HCT116 (cell line): ENCODE results near the gene CEP170B.

Experiments
- CEBPB ChIP-seq: IDR thresholded peaks from 2 replicates; pipeline ENCODE4 v1.6.1; 2012; ENCODE audit warnings: low read depth
- EZH2 ChIP-seq: fragments of 200-600 bp; sonication (generic); IDR thresholded peaks from 2 replicates; pipeline ENCODE4 v1.6.1; 2017; ENCODE audit warnings: antibody characterized with exemption, mixed run types
- EZH2phosphoT487 ChIP-seq: fragments of 200-600 bp; IDR thresholded peaks from 2 replicates; pipeline ENCODE4 v1.6.1; 2018; ENCODE audit warnings: antibody characterized with exemption, borderline replicate concordance
- POLR2A ChIP-seq: IDR thresholded peaks from 2 replicates; pipeline ENCODE4 v1.7.0; 2011; ENCODE audit warnings: borderline replicate concordance; ENCODE audit not compliant: insufficient read depth, insufficient read length; ENCODE audit errors: extremely low read depth
- POLR2AphosphoS5 ChIP-seq: IDR thresholded peaks from 2 replicates; pipeline ENCODE4 v1.6.1; 2011; ENCODE audit warnings: mild to moderate bottlenecking, low read depth, low read length, moderate library complexity
- RAD21 ChIP-seq: IDR thresholded peaks from 2 replicates; pipeline ENCODE4 v1.6.1; 2012; ENCODE audit warnings: low read depth, mild to moderate bottlenecking
- SIN3A ChIP-seq: IDR thresholded peaks from 2 replicates; pipeline ENCODE4 v1.6.1; 2012; ENCODE audit warnings: low read depth
- SP1 ChIP-seq: IDR thresholded peaks from 2 replicates; pipeline ENCODE4 v1.6.1; 2012; ENCODE audit warnings: low read depth
- TCF7L2 ChIP-seq: IDR thresholded peaks from 2 replicates; pipeline ENCODE4 v1.7.0; 2011; ENCODE audit warnings: borderline replicate concordance, inconsistent platforms; ENCODE audit not compliant: insufficient read depth, insufficient read length; ENCODE audit errors: extremely low read depth
- YY1 ChIP-seq: IDR thresholded peaks from 2 replicates; pipeline ENCODE4 v1.6.1; 2011; ENCODE audit warnings: low read length, low read depth, moderate library complexity, mild to moderate bottlenecking; ENCODE audit not compliant: insufficient replicate concordance; ENCODE audit errors: extremely low read depth
- TF ChIP-seq, protein P1 (sequence below): IDR thresholded peaks from 2 replicates; pipeline ENCODE4 v1.6.1; 2012
- TF ChIP-seq, protein P2 (sequence below), 3 experiments: fragments of 200-600 bp in 1 of 3; sonication (generic) in 1 of 3; IDR thresholded peaks in 2 of 3; conservative IDR thresholded peaks in 1 of 3; 2 replicates each; pipeline ENCODE4 v1.5.1; 2012 to 2017; ENCODE audit warnings: low read depth in 2 of 3, low read length in 2 of 3, antibody characterized with exemption in 1 of 3, borderline replicate concordance in 1 of 3, control low read depth in 1 of 3, mild to moderate bottlenecking in 1 of 3, mixed read lengths in 1 of 3, mixed run types in 1 of 3, moderate library complexity in 1 of 3; ENCODE audit not compliant: insufficient read depth in 1 of 3
- TF ChIP-seq, protein P3 (sequence below): IDR thresholded peaks from 2 replicates; pipeline ENCODE4 v1.6.1; 2012; ENCODE audit warnings: low read depth
- TF ChIP-seq, protein P4 (sequence below): IDR thresholded peaks from 2 replicates; pipeline ENCODE4 v1.6.1; 2012

DNA sequence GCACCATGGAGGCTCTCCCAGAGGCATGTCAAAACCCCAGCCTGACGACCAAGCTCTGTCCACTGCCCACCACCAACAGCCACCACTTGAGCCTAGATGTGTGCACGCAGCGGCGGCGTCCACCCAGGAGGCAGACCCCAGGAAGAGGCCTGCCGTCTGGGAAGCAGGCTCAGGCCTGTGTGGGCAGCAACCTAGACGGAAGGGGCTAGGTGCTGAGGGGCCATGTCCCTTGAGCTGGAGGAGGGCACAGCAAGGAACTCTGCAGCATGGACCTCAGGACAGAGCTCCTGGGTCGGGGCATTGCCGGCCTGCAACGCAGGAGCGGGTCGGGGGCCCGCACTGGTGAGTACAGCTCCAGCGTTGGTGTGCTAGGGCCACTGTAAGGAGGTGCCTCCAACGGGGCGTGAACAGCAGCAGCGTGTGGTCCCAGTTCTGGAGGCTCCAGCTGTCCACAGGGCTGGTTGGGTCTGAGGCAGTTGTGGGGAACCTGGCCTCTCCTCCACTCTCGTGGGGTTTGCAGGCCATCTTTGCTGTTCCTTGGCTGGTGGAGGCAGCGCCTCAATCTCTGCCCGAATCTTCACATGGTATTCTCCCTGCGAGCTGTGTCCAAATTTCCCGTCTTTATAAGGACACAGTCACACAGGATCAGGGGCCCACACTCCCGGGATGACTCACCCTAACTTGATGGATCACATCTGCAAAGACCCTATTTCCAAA is 43.7 kb upstream of the CEP170B start:
- TF ChIP-seq, protein P1, sequence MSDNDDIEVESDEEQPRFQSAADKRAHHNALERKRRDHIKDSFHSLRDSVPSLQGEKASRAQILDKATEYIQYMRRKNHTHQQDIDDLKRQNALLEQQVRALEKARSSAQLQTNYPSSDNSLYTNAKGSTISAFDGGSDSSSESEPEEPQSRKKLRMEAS, result no peak
- TF ChIP-seq, protein P2, sequence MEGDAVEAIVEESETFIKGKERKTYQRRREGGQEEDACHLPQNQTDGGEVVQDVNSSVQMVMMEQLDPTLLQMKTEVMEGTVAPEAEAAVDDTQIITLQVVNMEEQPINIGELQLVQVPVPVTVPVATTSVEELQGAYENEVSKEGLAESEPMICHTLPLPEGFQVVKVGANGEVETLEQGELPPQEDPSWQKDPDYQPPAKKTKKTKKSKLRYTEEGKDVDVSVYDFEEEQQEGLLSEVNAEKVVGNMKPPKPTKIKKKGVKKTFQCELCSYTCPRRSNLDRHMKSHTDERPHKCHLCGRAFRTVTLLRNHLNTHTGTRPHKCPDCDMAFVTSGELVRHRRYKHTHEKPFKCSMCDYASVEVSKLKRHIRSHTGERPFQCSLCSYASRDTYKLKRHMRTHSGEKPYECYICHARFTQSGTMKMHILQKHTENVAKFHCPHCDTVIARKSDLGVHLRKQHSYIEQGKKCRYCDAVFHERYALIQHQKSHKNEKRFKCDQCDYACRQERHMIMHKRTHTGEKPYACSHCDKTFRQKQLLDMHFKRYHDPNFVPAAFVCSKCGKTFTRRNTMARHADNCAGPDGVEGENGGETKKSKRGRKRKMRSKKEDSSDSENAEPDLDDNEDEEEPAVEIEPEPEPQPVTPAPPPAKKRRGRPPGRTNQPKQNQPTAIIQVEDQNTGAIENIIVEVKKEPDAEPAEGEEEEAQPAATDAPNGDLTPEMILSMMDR (IDR thresholded peaks at IDR 0.05 in 2 of 3, conservative IDR thresholded peaks at IDR 0.05 in 1 of 3; ENCODE audit: borderline replicate concordance in 1 of 3, insufficient read depth in 1 of 3, low read depth in 2 of 3, low read length in 2 of 3), result no peak
- no peak for TF ChIP-seq POLR2A
- TF ChIP-seq POLR2AphosphoS5, result no peak
- TF ChIP-seq EZH2phosphoT487, result no peak
- TF ChIP-seq SP1, result no peak
- no peak for TF ChIP-seq CEBPB
- TF ChIP-seq EZH2, result no peak
- TF ChIP-seq, protein P3, sequence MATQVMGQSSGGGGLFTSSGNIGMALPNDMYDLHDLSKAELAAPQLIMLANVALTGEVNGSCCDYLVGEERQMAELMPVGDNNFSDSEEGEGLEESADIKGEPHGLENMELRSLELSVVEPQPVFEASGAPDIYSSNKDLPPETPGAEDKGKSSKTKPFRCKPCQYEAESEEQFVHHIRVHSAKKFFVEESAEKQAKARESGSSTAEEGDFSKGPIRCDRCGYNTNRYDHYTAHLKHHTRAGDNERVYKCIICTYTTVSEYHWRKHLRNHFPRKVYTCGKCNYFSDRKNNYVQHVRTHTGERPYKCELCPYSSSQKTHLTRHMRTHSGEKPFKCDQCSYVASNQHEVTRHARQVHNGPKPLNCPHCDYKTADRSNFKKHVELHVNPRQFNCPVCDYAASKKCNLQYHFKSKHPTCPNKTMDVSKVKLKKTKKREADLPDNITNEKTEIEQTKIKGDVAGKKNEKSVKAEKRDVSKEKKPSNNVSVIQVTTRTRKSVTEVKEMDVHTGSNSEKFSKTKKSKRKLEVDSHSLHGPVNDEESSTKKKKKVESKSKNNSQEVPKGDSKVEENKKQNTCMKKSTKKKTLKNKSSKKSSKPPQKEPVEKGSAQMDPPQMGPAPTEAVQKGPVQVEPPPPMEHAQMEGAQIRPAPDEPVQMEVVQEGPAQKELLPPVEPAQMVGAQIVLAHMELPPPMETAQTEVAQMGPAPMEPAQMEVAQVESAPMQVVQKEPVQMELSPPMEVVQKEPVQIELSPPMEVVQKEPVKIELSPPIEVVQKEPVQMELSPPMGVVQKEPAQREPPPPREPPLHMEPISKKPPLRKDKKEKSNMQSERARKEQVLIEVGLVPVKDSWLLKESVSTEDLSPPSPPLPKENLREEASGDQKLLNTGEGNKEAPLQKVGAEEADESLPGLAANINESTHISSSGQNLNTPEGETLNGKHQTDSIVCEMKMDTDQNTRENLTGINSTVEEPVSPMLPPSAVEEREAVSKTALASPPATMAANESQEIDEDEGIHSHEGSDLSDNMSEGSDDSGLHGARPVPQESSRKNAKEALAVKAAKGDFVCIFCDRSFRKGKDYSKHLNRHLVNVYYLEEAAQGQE, result no peak
- TF ChIP-seq TCF7L2, result no peak
- no peak for TF ChIP-seq SIN3A
- TF ChIP-seq YY1, result no peak
- no peak for TF ChIP-seq RAD21
- TF ChIP-seq, protein P4, sequence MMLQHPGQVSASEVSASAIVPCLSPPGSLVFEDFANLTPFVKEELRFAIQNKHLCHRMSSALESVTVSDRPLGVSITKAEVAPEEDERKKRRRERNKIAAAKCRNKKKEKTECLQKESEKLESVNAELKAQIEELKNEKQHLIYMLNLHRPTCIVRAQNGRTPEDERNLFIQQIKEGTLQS, result no peak
